ENCODE data around the gene GNAL. TPM values are rescaled to one million over a fixed set of nuclear protein-coding genes. Genes with fewer than 3 reads are reported as not detected.

The GNAL gene
- total RNA-seq, 1 experiment from 2014 or later, result 4.6 TPM

DNA sequence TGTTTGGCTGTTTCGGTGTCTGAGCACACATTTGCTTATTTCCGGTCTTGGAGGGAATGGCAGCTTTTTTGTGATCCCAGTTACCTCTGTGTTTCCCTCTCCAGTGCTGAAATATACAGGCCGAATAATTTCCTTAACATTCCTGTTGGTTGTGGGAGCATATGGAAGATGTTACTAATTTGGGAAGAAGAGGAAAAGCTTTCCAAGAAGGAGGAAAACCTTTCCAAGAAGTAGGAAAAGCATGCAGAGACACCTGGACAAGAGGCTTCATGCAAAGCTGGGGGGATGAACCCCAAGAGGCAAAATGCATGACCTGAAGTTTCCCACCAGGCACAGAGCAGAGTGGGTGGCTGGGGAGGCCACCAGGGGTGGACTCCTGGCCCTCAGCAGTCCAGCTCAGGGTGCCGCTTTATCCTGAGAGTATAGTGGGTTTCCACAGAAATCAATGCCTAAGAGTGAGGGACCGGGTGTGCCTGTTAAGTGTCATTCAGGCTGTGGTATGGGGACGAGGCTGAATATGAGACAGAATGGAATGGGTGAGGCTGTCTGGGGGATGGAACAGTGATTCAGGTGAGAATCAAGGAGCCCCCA is 25.5 kb upstream of the GNAL start:
- DNase-seq (ENCODE audit: low read depth, low spot score) (no peak), ATAC-seq (no peak)
- intact Hi-C loops (cut with micrococcal nuclease), result no loop called here
- Histone ChIP-seq H3K4me3 (replicated peaks in 1 of 2; ENCODE audit: low read depth in 1 of 2, low read length in 2 of 2) (no peak overlapping the region), H3K4me2 (ENCODE audit: low read length) (no peak overlapping the region), H2AFZ (ENCODE audit: low read depth, low read length, poor library complexity, severe bottlenecking) (no peak overlapping the region), H3K4me1 (ENCODE audit: control insufficient read depth in 1 of 2, insufficient read depth in 2 of 2, low read length in 2 of 2) (no peaks in the 10 kb centered on the region), H3K9ac (ENCODE audit: low read length) (no peak overlapping the region), H3K27ac (ENCODE audit: low read depth, low read length) (no peak overlapping the region), H3K9me3 (ENCODE audit: control insufficient read depth in 1 of 2, insufficient read depth in 1 of 2, low read depth in 1 of 2, low read length in 2 of 2) (no peaks in the 10 kb centered on the region), H3K36me3 (ENCODE audit: control insufficient read depth in 1 of 2, insufficient read depth in 2 of 2, low read length in 2 of 2) (no peaks in the 10 kb centered on the region), H3K27me3 (ENCODE audit: insufficient read depth, low read length) (peaks cover 61% of the 10 kb centered on the region), H3K9me2 (ENCODE audit: insufficient read depth) (no peaks in the 10 kb centered on the region), H4K20me1 (ENCODE audit: insufficient read depth) (no peaks in the 10 kb centered on the region), H3K79me2 (ENCODE audit: insufficient read depth, low read length) (no peaks in the 10 kb centered on the region)
- ChIA-PET POLR2A (no interaction called here), CTCF (no interaction called here), RAD21 (ENCODE audit: low non-redundant PET in 1 of 2, low total read pairs in 2 of 2, uncharacterized antibody in 2 of 2, unreplicated experiment in 2 of 2) (no interaction called here)
- TF ChIP-seq EZH2 (IDR thresholded peaks at IDR 0.05) (no peak), REST (IDR thresholded peaks at IDR 0.05; ENCODE audit: low read depth) (no peak), POLR2A (IDR thresholded peaks at IDR 0.05; ENCODE audit: borderline replicate concordance, extremely low read depth, insufficient read depth, insufficient read length) (no peak), SIN3A (IDR thresholded peaks at IDR 0.05; ENCODE audit: low read depth) (no peak), TCF7L2 (IDR thresholded peaks at IDR 0.05; ENCODE audit: borderline replicate concordance, extremely low read depth, insufficient read depth, insufficient read length) (no peak), FOSL1 (IDR thresholded peaks at IDR 0.05; ENCODE audit: low read depth) (no peak), YY1 (IDR thresholded peaks at IDR 0.05; ENCODE audit: extremely low read depth, insufficient replicate concordance, low read depth, low read length) (no peak), SP1 (IDR thresholded peaks at IDR 0.05; ENCODE audit: low read depth) (no peak), SRF (IDR thresholded peaks at IDR 0.05; ENCODE audit: low read depth) (no peak), ELF1 (IDR thresholded peaks at IDR 0.05; ENCODE audit: borderline replicate concordance, low read depth) (no peak)
- BruUV-seq (replicated peaks), result no TSS peak

Data from HCT116 (cell line).